BJ (cell line): ENCODE results near the gene PRLR. TPM values are rescaled to one million over a fixed set of nuclear protein-coding genes. Genes with fewer than 3 reads are reported as not detected.

Experiments
- CTCF ChIA-PET: fragments of 350-600 bp; formaldehyde crosslinking; extraction: SDS; loops from one replicate; lab custom pipeline; 2021; ENCODE audit warnings: antibody characterized with exemption, inconsistent platforms; lab: Yijun Ruan, JAX
- POLR2A ChIA-PET: fragments of 300-600 bp; sonication (Branson Sonifier 250); formaldehyde crosslinking; extraction: SDS; loops from one replicate; lab custom pipeline; 2021; ENCODE audit warnings: antibody characterized with exemption; lab: Charles Lee
- DNase-seq: peaks from one replicate; pipeline ENCODE4 v3.0.0-alpha.2; 2011; ENCODE audit warnings: low read depth
- H3K27me3 ChIP-seq: 2 replicates; pipeline ENCODE4 v1.6.0; 2011; ENCODE audit warnings: low read length; ENCODE audit not compliant: control insufficient read depth, insufficient read depth
- H3K36me3 ChIP-seq: 2 replicates; pipeline ENCODE4 v1.5.1; 2011; ENCODE audit warnings: low read length; ENCODE audit not compliant: control insufficient read depth, insufficient read depth
- H3K4me3 ChIP-seq: 2 replicates; pipeline ENCODE4 v1.5.1; 2011; ENCODE audit warnings: low read depth, mild to moderate bottlenecking, control low read depth, low read length
- CTCF ChIP-seq: IDR thresholded peaks from 2 replicates; pipeline ENCODE4 v1.5.1; 2011; ENCODE audit warnings: low read depth, mild to moderate bottlenecking, control low read depth, inconsistent platforms, low read length, moderate library complexity; ENCODE audit not compliant: insufficient read depth
- polyA plus RNA-seq: library from polyadenylated mRNA; depleted of rRNA; stranded (reverse); fragments of >200 nt; gene quantifications from 2 replicates; pipeline ENCODE4 v1.2.3, GENCODE V29; 2011; rRNA removed

PRLR gene
- polyA plus RNA-seq, 1 experiment, result 0.34 TPM

- peaks cover 6% of the 10 kb centered on the region; the same call in 1 of the 2 replicates for H3K27me3 ChIP-seq
- no peaks in the 10 kb centered on the region for H3K36me3 ChIP-seq
- ChIA-PET CTCF (interaction anchor here (0.6 to 4.1 kb wide), 37 partner anchors 9 to 923 kb away, joined by 3 to 33 read pairs (median 4); no protein-coding TSS in a partner anchor), POLR2A (no interaction called here)
- DNase-seq, result no peak
- no peak overlapping the region for H3K4me3 ChIP-seq
- peak; percentile 90 for TF ChIP-seq CTCF
Observed at GRCh38 chr5:35003018-35003957, 227.0 kb downstream of the PRLR start.

GRCh38 chr5:35002459-35002858, 227.8 kb downstream of the PRLR start:
- no peaks in the 10 kb centered on the region for H3K36me3 ChIP-seq
- DNase-seq, result no peak
- TF ChIP-seq CTCF, result no peak
- no peak overlapping the region for H3K4me3 ChIP-seq
- ChIA-PET CTCF (interaction anchor here (1.1 to 4.1 kb wide), 14 partner anchors 8 to 527 kb away, joined by 3 to 33 read pairs (median 5); no protein-coding TSS in a partner anchor), POLR2A (no interaction called here)
- peaks cover 6% of the 10 kb centered on the region; the same call in 1 of the 2 replicates for H3K27me3 ChIP-seq

GRCh38 chr5:35001842-35002241, 228.4 kb downstream of the PRLR start:
- TF ChIP-seq CTCF, result no peak
- H3K27me3 ChIP-seq, result peaks cover 5% of the 10 kb centered on the region; the same call in 1 of the 2 replicates
- POLR2A ChIA-PET, result no interaction called here
- H3K4me3 ChIP-seq, result no peak overlapping the region
- CTCF ChIA-PET, result interaction anchor here (1.2 to 4.1 kb wide), 9 partner anchors 8 to 526 kb away, joined by 3 to 33 read pairs (median 14); no protein-coding TSS in a partner anchor
- H3K36me3 ChIP-seq, result no peaks in the 10 kb centered on the region
- DNase-seq, result no peak

Other genes starting within 250 kb of the PRLR start
- gene AGXT2, start 182.5 kb downstream of the PRLR start, polyA plus RNA-seq, result not detected in 2 replicates